IPS-18a (cell line): ENCODE measurements around the gene KCNK6.
A peak's percentile ranks its signal among the peaks of the same experiment; 100 is the strongest.

ENCODE experiments used
- H3K27ac ChIP-seq: one replicate; pipeline ENCODE4 v1.5.1; 2013; ENCODE audit warnings: low read length
- H3K27me3 ChIP-seq: one replicate; pipeline ENCODE4 v1.6.1; 2013; ENCODE audit warnings: mild to moderate bottlenecking, low read length; ENCODE audit not compliant: control insufficient read depth, insufficient read depth
- H3K36me3 ChIP-seq: one replicate; pipeline ENCODE4 v1.6.1; 2013; ENCODE audit warnings: low read depth, low read length; ENCODE audit not compliant: control insufficient read depth
- H3K4me1 ChIP-seq: one replicate; pipeline ENCODE4 v1.6.1; 2013; ENCODE audit warnings: low read depth, low read length; ENCODE audit not compliant: control insufficient read depth
- H3K4me3 ChIP-seq: one replicate; pipeline ENCODE4 v1.5.1; 2013; ENCODE audit warnings: low read length
- H3K9ac ChIP-seq: one replicate; pipeline ENCODE4 v1.6.1; 2013; ENCODE audit warnings: mild to moderate bottlenecking, low read length, moderate library complexity
- H3K9me3 ChIP-seq: one replicate; pipeline ENCODE4 v1.6.1; 2013; ENCODE audit warnings: low read depth, low read length; ENCODE audit not compliant: control insufficient read depth

The KCNK6 gene

DNA sequence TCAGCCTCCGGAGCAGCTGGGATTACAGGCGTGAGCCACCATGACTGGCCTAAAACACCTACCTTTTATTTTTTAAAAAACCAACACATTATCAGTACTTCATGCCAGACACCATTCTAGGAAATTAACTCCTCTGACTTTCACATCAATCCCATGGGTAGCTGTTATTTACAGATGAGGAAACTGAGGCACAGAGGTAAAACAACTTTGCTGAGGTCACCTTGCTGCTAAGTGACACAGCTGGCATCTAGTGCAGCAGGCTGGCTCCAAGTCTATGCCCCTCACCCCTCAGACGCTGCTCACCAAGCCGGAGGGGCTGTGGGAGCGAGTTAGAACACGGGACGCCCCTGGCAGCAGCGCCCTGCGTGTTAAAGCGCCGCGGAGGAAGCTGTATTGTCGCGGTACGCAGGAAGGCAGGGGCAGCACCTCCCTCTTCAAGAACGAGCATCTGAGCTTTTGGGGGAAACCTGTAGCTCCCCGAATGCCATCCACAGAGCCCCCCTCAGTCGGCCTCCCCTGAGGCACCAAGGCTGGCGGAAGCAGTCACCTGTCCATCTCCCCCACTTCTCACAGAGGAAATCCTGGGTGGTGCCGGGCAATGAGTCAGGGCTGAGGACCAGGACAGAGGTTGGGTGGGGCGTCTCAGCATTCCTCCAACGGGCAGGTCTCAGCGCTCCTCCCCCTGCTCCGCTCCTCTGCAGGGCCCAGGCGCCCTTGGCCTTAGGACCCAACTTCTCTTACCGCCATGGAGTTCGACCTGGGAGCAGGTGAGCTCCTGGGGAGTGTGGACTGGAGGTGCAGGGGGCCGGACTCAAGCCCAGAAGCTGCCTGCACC lies 15.9 kb upstream of the KCNK6 start, which contains the start of gene C19orf33:
TSS of gene C19orf33 (plus strand) at position 735 of the 835 bp plus-strand sequence. CDS start at position 746, 11 bp downstream.
- Histone ChIP-seq H3K36me3 (peaks cover 4% of the 10 kb centered on the region), H3K4me1 (peaks cover 5% of the 10 kb centered on the region), H3K4me3 (peak within 1 kb of the TSS; percentile 20), H3K9me3 (no peaks in the 10 kb centered on the region), H3K27ac (no peak within 1 kb of the TSS), H3K27me3 (no peaks in the 10 kb centered on the region), H3K9ac (no peak within 1 kb of the TSS)

DNA sequence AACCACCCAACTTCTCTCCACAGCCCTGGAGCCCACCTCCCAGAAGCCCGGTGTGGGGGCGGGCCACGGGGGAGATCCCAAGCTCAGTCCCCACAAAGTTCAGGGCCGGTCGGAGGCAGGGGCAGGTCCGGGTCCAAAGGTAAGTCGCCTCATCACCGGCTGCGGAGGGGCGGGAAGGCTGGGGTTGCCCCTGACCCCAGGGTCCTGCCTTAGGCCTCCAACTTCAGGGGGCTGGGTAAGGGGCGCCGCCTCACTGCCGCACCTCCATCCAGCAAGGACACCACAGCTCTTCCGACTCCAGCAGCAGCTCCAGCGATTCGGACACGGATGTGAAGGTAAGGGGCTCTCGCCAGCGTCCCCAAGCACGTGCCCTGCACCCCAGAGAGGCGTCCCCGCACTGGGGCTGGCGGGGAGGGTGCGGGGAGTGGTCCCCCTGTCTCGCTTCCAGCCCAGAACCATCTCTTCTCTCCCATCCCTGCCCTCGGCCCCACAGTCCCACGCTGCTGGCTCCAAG lies 15.2 kb upstream of the KCNK6 start:
- Histone ChIP-seq H3K9me3 (no peaks in the 10 kb centered on the region), H3K4me3 (peak overlapping the region; percentile 20), H3K27me3 (no peaks in the 10 kb centered on the region), H3K36me3 (peaks cover 4% of the 10 kb centered on the region), H3K4me1 (peaks cover 5% of the 10 kb centered on the region), H3K9ac (no peak overlapping the region), H3K27ac (no peak overlapping the region)

DNA sequence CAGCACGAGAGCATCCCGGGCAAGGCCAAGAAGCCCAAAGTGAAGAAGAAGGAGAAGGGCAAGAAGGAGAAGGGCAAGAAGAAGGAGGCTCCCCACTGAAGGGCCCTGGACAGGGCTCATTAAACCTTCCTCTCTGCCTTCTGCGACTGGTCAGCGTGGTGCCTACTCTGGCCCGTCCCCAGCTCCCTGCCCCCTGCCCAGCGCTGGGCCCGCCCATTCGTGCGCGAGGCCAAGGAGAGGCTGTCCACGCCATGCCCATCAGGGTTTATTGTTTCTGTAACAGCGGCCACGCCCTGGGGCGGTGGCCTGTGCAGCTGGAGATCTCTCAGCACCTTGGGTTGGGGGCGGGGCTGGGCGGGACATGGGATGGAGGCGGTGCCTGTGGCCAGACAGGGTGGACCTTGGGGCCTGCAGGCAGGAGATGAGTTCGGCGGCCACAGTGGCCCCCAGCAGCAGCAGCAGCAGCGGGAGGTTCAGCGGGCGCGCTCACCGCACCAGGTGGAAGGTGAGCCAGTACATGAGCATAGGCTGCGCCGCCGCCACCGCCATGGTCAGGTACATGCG lies 14.7 kb upstream of the KCNK6 start:
- Histone ChIP-seq H3K27me3 (no peaks in the 10 kb centered on the region), H3K36me3 (peaks cover 4% of the 10 kb centered on the region), H3K9ac (no peak overlapping the region), H3K4me3 (peak overlapping the region; percentile 20), H3K4me1 (peaks cover 5% of the 10 kb centered on the region), H3K9me3 (no peaks in the 10 kb centered on the region), H3K27ac (no peak overlapping the region)

DNA sequence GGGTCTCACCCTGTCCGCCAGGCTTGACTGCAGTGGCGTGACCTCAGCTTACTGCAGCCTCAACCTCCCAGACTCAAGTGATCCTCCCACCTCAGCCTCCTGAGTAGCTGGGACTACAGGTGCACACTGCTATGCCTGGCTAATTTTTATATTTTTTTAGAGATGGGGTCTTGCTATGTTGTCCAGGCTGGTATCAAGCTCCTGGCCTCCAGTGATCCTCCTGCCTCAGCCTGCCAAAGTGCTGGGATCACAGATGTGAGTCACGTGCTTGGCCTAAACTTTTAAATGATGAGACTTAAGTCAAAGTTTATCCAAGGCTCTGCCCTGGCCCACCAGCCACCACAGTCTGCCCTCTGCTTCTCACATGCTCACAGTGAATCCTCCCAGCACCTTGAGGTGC lies 13.4 kb upstream of the KCNK6 start:
- H3K27me3 ChIP-seq, result no peaks in the 10 kb centered on the region
- peaks cover 5% of the 10 kb centered on the region for H3K4me1 ChIP-seq
- H3K27ac ChIP-seq, result no peak overlapping the region
- H3K36me3 ChIP-seq, result peaks cover 4% of the 10 kb centered on the region
- no peak overlapping the region for H3K4me3 ChIP-seq
- no peaks in the 10 kb centered on the region for H3K9me3 ChIP-seq
- no peak overlapping the region for H3K9ac ChIP-seq

DNA sequence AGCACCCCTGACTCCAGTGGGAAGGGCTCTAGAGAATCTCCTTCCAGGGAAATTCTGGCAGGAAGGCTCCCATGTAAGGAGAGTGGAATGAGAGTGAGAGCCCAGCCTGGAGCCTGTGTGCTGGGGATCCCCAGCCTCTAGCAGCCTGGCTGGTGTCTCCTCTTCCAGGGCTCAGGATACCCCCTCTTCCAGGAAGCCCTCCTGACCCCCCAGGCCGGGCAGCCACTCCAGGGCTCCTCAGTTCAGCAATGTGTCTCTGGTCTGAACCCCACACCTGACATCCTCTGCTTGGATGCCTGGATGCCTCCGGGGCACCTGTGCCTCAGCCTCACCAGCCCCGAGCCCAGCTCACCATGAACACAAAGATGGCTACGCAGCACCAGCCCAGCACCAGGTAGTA lies 12.6 kb upstream of the KCNK6 start:
- Histone ChIP-seq H3K4me1 (peaks cover 5% of the 10 kb centered on the region), H3K36me3 (peaks cover 4% of the 10 kb centered on the region), H3K27ac (no peak overlapping the region), H3K27me3 (no peaks in the 10 kb centered on the region), H3K4me3 (no peak overlapping the region), H3K9me3 (no peaks in the 10 kb centered on the region), H3K9ac (no peak overlapping the region)

DNA sequence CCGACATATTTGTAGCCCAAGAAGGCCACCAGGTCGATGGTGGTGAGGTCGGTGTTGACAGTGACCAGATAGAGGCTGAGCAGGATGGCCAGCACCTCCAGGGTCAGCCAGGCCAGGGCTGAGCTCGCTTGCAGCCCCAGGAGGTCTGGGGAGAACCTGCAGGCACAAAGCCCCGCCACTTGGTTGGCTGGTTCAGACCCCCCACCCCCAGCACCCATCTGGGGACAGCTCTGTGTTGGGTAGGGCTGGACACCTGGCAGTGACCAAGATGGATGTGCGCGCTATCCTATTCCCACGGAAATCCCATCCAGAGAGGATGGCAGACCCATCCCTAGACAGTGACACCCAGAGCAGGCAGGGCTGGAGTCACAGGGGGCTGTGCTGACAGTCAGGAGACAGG lies 12.0 kb upstream of the KCNK6 start:
- H3K9me3 ChIP-seq, result no peaks in the 10 kb centered on the region
- no peak overlapping the region for H3K4me3 ChIP-seq
- H3K9ac ChIP-seq, result no peak overlapping the region
- H3K27me3 ChIP-seq, result no peaks in the 10 kb centered on the region
- H3K4me1 ChIP-seq, result peaks cover 5% of the 10 kb centered on the region
- peaks cover 4% of the 10 kb centered on the region for H3K36me3 ChIP-seq
- no peak overlapping the region for H3K27ac ChIP-seq

DNA sequence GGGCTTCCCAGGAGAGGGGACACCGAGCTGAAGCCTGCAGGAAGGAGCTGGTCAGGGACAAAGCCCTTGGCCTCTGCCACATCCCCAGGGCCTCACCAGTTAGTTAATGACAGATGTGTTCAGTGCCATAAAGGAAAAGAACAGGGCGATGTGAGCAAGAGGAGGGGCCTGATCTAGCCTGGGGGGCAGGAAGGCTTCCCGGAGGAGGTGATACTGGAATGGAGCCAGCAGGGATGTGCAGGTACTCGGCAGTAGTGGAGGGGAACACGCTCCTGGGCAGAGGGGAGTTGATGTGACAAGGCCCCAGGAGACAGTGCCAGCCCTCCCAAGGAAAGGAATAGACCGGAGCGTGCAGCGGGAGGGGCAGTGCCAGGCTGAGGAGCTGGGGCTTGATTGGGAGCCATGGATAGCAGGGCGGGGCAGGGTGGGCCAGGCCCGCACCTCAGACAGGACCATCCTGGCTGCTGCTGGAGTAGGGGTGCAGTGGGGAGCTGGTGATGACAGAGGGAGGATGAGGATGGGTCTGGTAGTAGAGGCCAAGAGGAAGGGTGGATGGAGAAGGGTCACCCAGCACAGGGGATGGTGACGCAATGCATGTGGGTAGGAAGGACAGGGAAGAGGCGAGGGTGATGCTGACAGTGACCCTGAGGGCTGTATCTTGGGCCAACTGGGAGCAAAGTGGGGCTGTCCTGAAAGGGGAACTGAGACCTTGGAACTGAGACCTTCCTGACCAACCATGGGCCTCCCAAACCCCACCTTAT lies 11.5 kb upstream of the KCNK6 start:
- H3K36me3 ChIP-seq, result peaks cover 4% of the 10 kb centered on the region
- H3K4me1 ChIP-seq, result peaks cover 5% of the 10 kb centered on the region
- no peaks in the 10 kb centered on the region for H3K27me3 ChIP-seq
- H3K9me3 ChIP-seq, result no peaks in the 10 kb centered on the region
- H3K9ac ChIP-seq, result no peak overlapping the region
- no peak overlapping the region for H3K27ac ChIP-seq
- no peak overlapping the region for H3K4me3 ChIP-seq

DNA sequence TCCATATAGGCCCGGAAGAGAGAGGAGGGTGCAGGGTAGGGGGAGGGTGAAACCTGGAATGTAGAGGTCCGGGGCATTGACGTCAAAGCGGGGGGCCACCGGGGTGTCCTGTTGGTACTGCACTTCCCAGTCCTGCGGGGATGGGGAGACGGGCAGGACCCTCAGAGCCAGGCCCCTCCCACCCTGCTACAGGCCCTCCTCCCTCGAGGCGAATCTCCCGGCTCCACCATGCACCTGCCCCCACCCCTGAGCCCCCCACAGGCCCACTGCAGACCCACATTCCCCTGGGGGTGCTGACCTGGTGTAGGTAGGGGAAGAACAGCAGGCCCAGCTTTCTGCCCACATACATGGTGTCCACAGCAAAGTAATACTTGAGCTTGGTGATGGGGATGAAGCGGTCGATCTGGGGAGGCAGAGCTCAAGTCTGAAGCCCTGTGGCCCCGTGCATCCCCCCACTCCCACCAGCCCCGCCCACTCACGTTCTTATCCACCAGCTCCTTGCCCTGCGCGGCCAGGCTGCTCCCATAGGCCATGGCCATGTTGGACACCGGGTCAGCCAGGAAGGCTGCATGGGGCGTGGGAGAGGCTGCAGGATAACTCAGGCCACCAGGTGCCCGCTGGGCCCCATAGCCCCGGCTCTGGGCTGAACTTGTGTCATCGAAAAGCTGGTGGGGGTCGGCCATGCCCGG lies 10.6 kb upstream of the KCNK6 start:
- Histone ChIP-seq H3K9me3 (no peaks in the 10 kb centered on the region), H3K36me3 (peaks cover 4% of the 10 kb centered on the region), H3K27ac (no peak overlapping the region), H3K4me3 (no peak overlapping the region), H3K27me3 (no peaks in the 10 kb centered on the region), H3K4me1 (peaks cover 5% of the 10 kb centered on the region), H3K9ac (no peak overlapping the region)

DNA sequence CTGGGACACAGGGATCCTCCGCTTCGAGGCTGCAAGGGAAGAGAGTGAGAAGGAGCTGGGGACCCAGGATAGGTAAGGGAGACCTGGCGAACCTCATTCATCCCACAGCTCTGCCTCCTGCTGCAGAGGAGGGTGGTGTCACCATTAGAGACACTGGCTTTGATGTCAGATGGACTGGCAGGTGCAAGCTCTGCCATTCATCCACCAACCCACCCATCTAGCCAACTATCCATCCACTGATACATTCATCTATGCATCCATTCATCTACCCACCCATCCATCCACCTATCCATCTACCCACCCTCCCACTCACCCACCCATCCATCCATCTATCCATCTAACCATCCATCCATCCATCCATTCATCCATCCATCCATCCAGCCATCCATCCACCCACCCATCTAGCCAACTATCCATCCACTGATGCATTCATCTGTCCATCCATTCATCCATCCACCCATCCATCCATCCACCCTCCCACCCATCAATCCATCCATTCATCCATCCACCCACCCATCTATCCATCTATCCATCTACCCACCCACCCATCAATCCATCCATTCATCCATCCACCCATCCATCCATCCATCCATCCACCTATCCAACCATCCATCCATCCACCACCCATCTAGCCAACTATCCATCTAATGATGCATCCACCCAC lies 9.9 kb upstream of the KCNK6 start:
- Histone ChIP-seq H3K27me3 (no peaks in the 10 kb centered on the region), H3K9ac (no peak overlapping the region), H3K4me3 (no peak overlapping the region), H3K4me1 (peaks cover under 1% of the 10 kb centered on the region), H3K27ac (no peak overlapping the region), H3K36me3 (peaks cover 4% of the 10 kb centered on the region), H3K9me3 (no peaks in the 10 kb centered on the region)

DNA sequence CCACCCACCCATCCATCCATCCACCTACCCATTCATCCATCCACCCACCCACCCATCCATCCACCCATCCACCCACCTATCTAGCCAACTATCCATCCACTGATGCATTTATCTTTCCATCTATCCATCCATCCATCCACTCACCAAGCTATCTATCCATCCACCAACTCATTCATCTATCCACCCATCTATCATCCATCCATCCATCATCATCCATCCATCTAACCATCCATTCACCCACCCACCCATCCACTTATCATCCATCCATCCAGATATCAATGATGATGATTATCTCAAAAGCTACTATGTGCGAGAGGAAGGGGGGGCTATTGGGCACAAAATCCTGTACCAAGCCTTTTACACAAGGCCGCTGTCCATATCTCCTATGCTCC lies 9.4 kb upstream of the KCNK6 start:
- H3K4me3 ChIP-seq, result no peak overlapping the region
- H3K9ac ChIP-seq, result no peak overlapping the region
- H3K9me3 ChIP-seq, result no peaks in the 10 kb centered on the region
- H3K36me3 ChIP-seq, result peaks cover 4% of the 10 kb centered on the region
- no peaks in the 10 kb centered on the region for H3K4me1 ChIP-seq
- no peaks in the 10 kb centered on the region for H3K27me3 ChIP-seq
- H3K27ac ChIP-seq, result no peak overlapping the region

DNA sequence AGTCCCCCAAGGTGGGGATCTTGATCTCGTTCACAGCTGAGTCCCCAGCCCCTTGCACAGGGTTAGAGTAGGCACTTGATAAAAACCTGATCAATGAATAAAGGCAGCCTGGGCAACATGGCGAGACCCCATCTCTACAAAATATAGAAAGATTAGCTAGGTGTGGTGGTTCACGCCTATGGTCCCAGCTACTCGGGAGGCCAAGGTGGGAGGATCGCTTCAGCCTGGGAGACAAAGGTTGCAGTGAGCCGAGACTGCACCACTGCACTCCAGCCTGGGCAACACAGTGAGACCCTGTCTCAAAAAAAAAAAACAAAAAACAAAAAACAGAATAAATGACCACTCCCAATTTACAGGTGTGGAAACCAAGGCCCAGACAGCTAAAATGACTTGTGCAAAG lies 8.7 kb upstream of the KCNK6 start:
- Histone ChIP-seq H3K36me3 (peaks cover 4% of the 10 kb centered on the region), H3K27ac (no peak overlapping the region), H3K4me1 (no peaks in the 10 kb centered on the region), H3K9me3 (no peaks in the 10 kb centered on the region), H3K9ac (no peak overlapping the region), H3K27me3 (no peaks in the 10 kb centered on the region), H3K4me3 (no peak overlapping the region)
